PC-9 (cell line): ENCODE measurements around the gene SPESP1.

ENCODE experiments used
- CTCF ChIP-seq: fragments of 200-600 bp; sonication (generic); conservative IDR thresholded peaks from 2 replicates; pipeline ENCODE4 v1.6.1; 2017; ENCODE audit warnings: mixed run types, antibody characterized with exemption, mild to moderate bottlenecking, moderate library complexity
- EZH2 ChIP-seq: fragments of 200-600 bp; sonication (generic); IDR thresholded peaks from 2 replicates; pipeline ENCODE4 v1.8.0; 2017; ENCODE audit warnings: antibody characterized with exemption, low read depth

GRCh38 chr15:68983961-68984481 lies 53.7 kb downstream of the SPESP1 start:
- TF ChIP-seq CTCF (no peak), EZH2 (no peak)
